Spleen (tissue), 11 donors: Measurements from ENCODE around the gene IGSF9. TPM values are rescaled to one million over a fixed set of nuclear protein-coding genes. Genes with fewer than 3 reads are reported as not detected.
A peak's percentile ranks its signal among the peaks of the same experiment; 100 is the strongest.

Experiments
- DNase-seq: peaks from one replicate; pipeline ENCODE4 v3.0.0-alpha.2; 2020
- H3K27ac ChIP-seq, 8 donors: fragments of 200-600 bp; sonication (generic) in 7 of 8; 1 replicate in 4 of 8; 2 replicates in 4 of 8; pipeline versions ENCODE4 v1.5.0 to v1.8.0; 2016 to 2021; ENCODE audit warnings: inconsistent platforms in 4 of 8, mild to moderate bottlenecking in 4 of 8, moderate library complexity in 1 of 8
- H3K27me3 ChIP-seq, 7 donors: fragments of 200-600 bp; sonication (generic) in 6 of 7; replicated peaks in 1 of 7; 1 replicate in 4 of 7; 2 replicates in 3 of 7; pipeline versions ENCODE4 v1.5.0 to v1.8.0; 2016 to 2021; ENCODE audit warnings: inconsistent platforms in 3 of 7, mild to moderate bottlenecking in 1 of 7
- H3K36me3 ChIP-seq, 6 donors: fragments of 200-600 bp; sonication (generic) in 5 of 6; 1 replicate in 4 of 6; 2 replicates in 2 of 6; pipeline versions ENCODE4 v1.5.0 to v1.8.0; 2016 to 2021; ENCODE audit warnings: inconsistent platforms in 2 of 6
- H3K4me1 ChIP-seq, 6 donors: fragments of 200-600 bp; sonication (generic) in 5 of 6; 1 replicate in 3 of 6; 2 replicates in 3 of 6; pipeline versions ENCODE4 v1.5.0 to v1.8.0; 2016 to 2021; ENCODE audit warnings: inconsistent platforms in 3 of 6
- H3K4me3 ChIP-seq, 8 donors: fragments of 200-600 bp; sonication (generic) in 7 of 8; 1 replicate in 4 of 8; 2 replicates in 4 of 8; pipeline versions ENCODE4 v1.5.0 to v1.8.0; 2016 to 2021; ENCODE audit warnings: inconsistent platforms in 4 of 8, mild to moderate bottlenecking in 4 of 8, moderate library complexity in 2 of 8
- H3K9me3 ChIP-seq, 8 donors: fragments of 200-600 bp; sonication (generic) in 7 of 8; 1 replicate in 4 of 8; 2 replicates in 4 of 8; pipeline versions ENCODE4 v1.5.0 to v1.8.0; 2016 to 2021; ENCODE audit warnings: inconsistent platforms in 4 of 8
- CTCF ChIP-seq, 11 experiments: fragments of 200-600 bp in 7 of 11; fragments of 450-650 bp in 4 of 11; sonication (generic) in 4 of 11; IDR thresholded peaks in 8 of 11; conservative IDR thresholded peaks in 3 of 11; 1 replicate in 7 of 11; 2 replicates in 4 of 11; pipeline versions ENCODE4 v1.4.0 to v1.8.0; 2016 to 2021; ENCODE audit warnings: antibody characterized with exemption in 11 of 11, inconsistent platforms in 4 of 11, mild to moderate bottlenecking in 1 of 11
- POLR2A ChIP-seq, 3 donors: fragments of 450-650 bp; IDR thresholded peaks; one replicate each; pipeline ENCODE4 v1.5.1; 2017; ENCODE audit warnings: antibody characterized with exemption in 3 of 3, mild to moderate bottlenecking in 1 of 3
- POLR2AphosphoS5 ChIP-seq, 3 donors: sonication (generic); formaldehyde crosslinking; IDR thresholded peaks; one replicate each; pipeline ENCODE4 v1.5.1; 2017; ENCODE audit warnings: antibody characterized with exemption in 3 of 3
- WGBS, 5 donors: extraction: QIAGEN DNeasy Blood & Tissue Kit in 3 of 5; methylation state at CpG; one replicate each; pipeline versions ENCODE4 v1.1.5 to v1.1.7; 2013 to 2018; 5-methylcytosine and 5-hydroxymethylcytosine counted together
- intact Hi-C: fragments of 100-400 bp; cut with DNase I; formaldehyde crosslinking; loops from one replicate; pipeline ENCODE4 v1.15.0; 2023; ENCODE audit warnings: low total_unique reads
- polyA plus RNA-seq, 3 donors: library from polyadenylated mRNA; stranded (reverse); fragments of 200-250 nt; gene quantifications; one replicate each; pipeline ENCODE4 v1.2.1, GENCODE V29; 2013
- total RNA-seq, 7 donors: library from RNA; depleted of rRNA in 3 of 7; stranded (reverse); fragments of >200 nt in 3 of 7; fragmentation: NEBNext Ultra II Directional in 4 of 7; extraction: Animal tissue kit (Norgen Biotek cat#: 25700) in 4 of 7; gene quantifications; one replicate each; pipeline versions ENCODE4 v1.1.0 to v1.2.1, GENCODE V29; 2016 to 2021
- donor health status: healthy with polysubstance abuse.
- donor health status: DM: no; HTN: no; CAD: no; lungs with moderate emphysema.
- donor health status: DM: no; HTN: no; CAD: no.
- donor health status: Bipolar disorder and iron deficiency.
- donor health status: healthy.
- donor health status: DM: no; HTN: no; CAD: no.
- donor health status: DM: yes; HTN: yes; CAD: no.

IGSF9 gene
- total and polyA plus RNA-seq, 10 donors: 0.12 to 2.1 (median 0.95) TPM

GRCh38 chr1:159941591-159942560, 3.5 kb downstream of the IGSF9 start:
- no peaks in the 10 kb centered on the region for H3K36me3 ChIP-seq
- TF ChIP-seq POLR2A (IDR thresholded peaks at IDR 0.05) (no peak), CTCF (IDR thresholded peaks at IDR 0.05 in 8 of 11, conservative IDR thresholded peaks at IDR 0.05 in 3 of 11) (no peak), POLR2AphosphoS5 (IDR thresholded peaks at IDR 0.05) (no peak)
- H3K4me3 ChIP-seq: no peak overlapping the region
- H3K27me3 ChIP-seq: peaks cover 0 to 62% (median 21%) of the 10 kb centered on the region in 7 donors
- H3K4me1 ChIP-seq: peaks cover 5 to 31% (median 23%) of the 10 kb centered on the region in 6 donors
- WGBS, 5 donors: 77 to 88% (median 81%) methylated on average over 12 to 15 of the region's 15 CpGs
- intact Hi-C loops: no loop called here
- H3K27ac ChIP-seq: no peak overlapping the region
- no peaks in the 10 kb centered on the region for H3K9me3 ChIP-seq
- peak; percentile 52 for DNase-seq

GRCh38 chr1:159941141-159941540, 4.3 kb downstream of the IGSF9 start:
- Histone ChIP-seq H3K4me1 (peaks cover 13 to 38% (median 30%) of the 10 kb centered on the region in 6 donors), H3K36me3 (no peaks in the 10 kb centered on the region), H3K4me3 (no peak overlapping the region), H3K27me3 (peaks cover 0 to 58% (median 21%) of the 10 kb centered on the region in 7 donors), H3K27ac (no peak overlapping the region), H3K9me3 (no peaks in the 10 kb centered on the region)
- DNase-seq: no peak
- intact Hi-C loops: no loop called here
- WGBS, 5 donors: 86 to 96% (median 87%) methylated on average over 5 of the region's 5 CpGs
- TF ChIP-seq POLR2A (IDR thresholded peaks at IDR 0.05) (no peak), POLR2AphosphoS5 (IDR thresholded peaks at IDR 0.05) (no peak), CTCF (IDR thresholded peaks at IDR 0.05 in 8 of 11, conservative IDR thresholded peaks at IDR 0.05 in 3 of 11) (no peak)

GRCh38 chr1:159940006-159940620, 5.3 kb downstream of the IGSF9 start:
- no peak for DNase-seq
- Histone ChIP-seq H3K27ac (no peak overlapping the region), H3K9me3 (no peaks in the 10 kb centered on the region), H3K4me1 (peaks cover 16 to 35% (median 28%) of the 10 kb centered on the region in 6 donors), H3K4me3 (no peak overlapping the region), H3K36me3 (no peaks in the 10 kb centered on the region), H3K27me3 (peaks cover 0 to 48% (median 12%) of the 10 kb centered on the region in 7 donors)
- intact Hi-C loops: no loop called here
- WGBS, 5 donors: 86 to 92% (median 90%) methylated on average over 11 of the region's 11 CpGs
- TF ChIP-seq POLR2A (IDR thresholded peaks at IDR 0.05) (no peak), POLR2AphosphoS5 (IDR thresholded peaks at IDR 0.05) (no peak), CTCF (IDR thresholded peaks at IDR 0.05 in 8 of 11, conservative IDR thresholded peaks at IDR 0.05 in 3 of 11) (no peak)

- DNase-seq: no peak
- Histone ChIP-seq H3K36me3 (no peaks in the 10 kb centered on the region), H3K4me1 (peaks cover 15 to 31% (median 25%) of the 10 kb centered on the region in 6 donors), H3K4me3 (no peak overlapping the region), H3K27ac (no peak overlapping the region), H3K9me3 (no peaks in the 10 kb centered on the region), H3K27me3 (peaks cover 0 to 43% (median 8%) of the 10 kb centered on the region in 7 donors)
- intact Hi-C loops: loop anchor here (5.0 kb wide), 1 partner anchor 68 kb away; no protein-coding TSS in a partner anchor
- no peak for TF ChIP-seq POLR2A (IDR thresholded peaks at IDR 0.05)
- no peak for TF ChIP-seq CTCF (IDR thresholded peaks at IDR 0.05 in 8 of 11, conservative IDR thresholded peaks at IDR 0.05 in 3 of 11)
- TF ChIP-seq POLR2AphosphoS5 (IDR thresholded peaks at IDR 0.05): no peak
- 93 to 98% (median 94%) methylated on average over 3 of the region's 3 CpGs for WGBS, 5 donors
Observed at GRCh38 chr1:159939678-159940002, 5.8 kb downstream of the IGSF9 start.
